Frontal cortex (tissue), 4 donors: Measurements from ENCODE around the gene XIRP2. TPM values are rescaled to one million over a fixed set of nuclear protein-coding genes. Genes with fewer than 3 reads are reported as not detected.

Source experiments
- DNase-seq, 2 donors: peaks; one replicate each; pipeline ENCODE4 v3.0.0; 2012; ENCODE audit warnings: low spot score in 2 of 2
- FAIRE-seq: peaks from 2 replicates; lab custom pipeline; 2012; peaks lifted over from hg19 to GRCh38; lab: Jason Lieb, UNC
- total RNA-seq: library from RNA; depleted of rRNA; stranded (reverse); fragments of >200 nt; gene quantifications from one replicate; pipeline ENCODE4 v1.2.3, GENCODE V29; 2014
- donor health status: control.
- donor health status: control.
- donor health status: control.

XIRP2 gene
- total RNA-seq, 1 donor from 2014 or later: 0.41 TPM

GRCh38 chr2:167187049-167187727 is 298.9 kb downstream of the XIRP2 start:
- FAIRE-seq: no peak
- DNase-seq: no peak

- FAIRE-seq: no peak
Measured at GRCh38 chr2:167187978-167188967, 300.0 kb downstream of the XIRP2 start.

GRCh38 chr2:167190053-167190452 is 301.8 kb downstream of the XIRP2 start:
- no peak for DNase-seq
- FAIRE-seq: no peak

More at GRCh38 chr2:167187978-167188967, 300.0 kb downstream of the XIRP2 start:
- no peak for DNase-seq

- FAIRE-seq: no peak
Measured at GRCh38 chr2:167191588-167191987, 303.3 kb downstream of the XIRP2 start.

GRCh38 chr2:167192833-167193232 is 304.6 kb downstream of the XIRP2 start:
- DNase-seq: no peak
- FAIRE-seq: no peak

More at GRCh38 chr2:167191588-167191987, 303.3 kb downstream of the XIRP2 start:
- DNase-seq: no peak

GRCh38 chr2:167196461-167197252 is 308.4 kb downstream of the XIRP2 start:
- FAIRE-seq (no peak), DNase-seq (no peak)

GRCh38 chr2:167198009-167198408 is 309.7 kb downstream of the XIRP2 start:
- FAIRE-seq (no peak), DNase-seq (no peak)

GRCh38 chr2:167198576-167198975 is 310.3 kb downstream of the XIRP2 start:
- DNase-seq (no peak), FAIRE-seq (no peak)

- no peak for FAIRE-seq
- no peak for DNase-seq
Measured at GRCh38 chr2:167200019-167200418, 311.7 kb downstream of the XIRP2 start.

GRCh38 chr2:167209784-167210183 is 321.5 kb downstream of the XIRP2 start:
- FAIRE-seq (no peak), DNase-seq (no peak)

- FAIRE-seq: peak; percentile 50
- DNase-seq: peak in 1 of 2 donors; percentile 21
Measured at GRCh38 chr2:167212014-167212648, 323.9 kb downstream of the XIRP2 start.

GRCh38 chr2:167215595-167215994 is 327.3 kb downstream of the XIRP2 start:
- DNase-seq (no peak), FAIRE-seq (no peak)

GRCh38 chr2:167237478-167237877 is 349.2 kb downstream of the XIRP2 start:
- FAIRE-seq (no peak), DNase-seq (no peak)

GRCh38 chr2:167240671-167241070 is 352.4 kb downstream of the XIRP2 start:
- DNase-seq (no peak), FAIRE-seq (no peak)

GRCh38 chr2:167249197-167249596 is 360.9 kb downstream of the XIRP2 start:
- no peak for FAIRE-seq
- no peak for DNase-seq

GRCh38 chr2:167253025-167253424 is 364.7 kb downstream of the XIRP2 start:
- FAIRE-seq: no peak
- no peak for DNase-seq

- FAIRE-seq (no peak), DNase-seq (no peak)
Measured at GRCh38 chr2:167254721-167255120, 366.4 kb downstream of the XIRP2 start.

- FAIRE-seq (no peak), DNase-seq (no peak)
Measured at GRCh38 chr2:167258712-167259111, 370.4 kb downstream of the XIRP2 start.

GRCh38 chr2:167264380-167264779 is 376.1 kb downstream of the XIRP2 start:
- DNase-seq: no peak
- no peak for FAIRE-seq

- FAIRE-seq (no peak), DNase-seq (no peak)
Measured at GRCh38 chr2:167265004-167265403, 376.7 kb downstream of the XIRP2 start.
